K562 (cell line): ENCODE results near the gene CACNA1S. TPM values are rescaled to one million over a fixed set of nuclear protein-coding genes. Genes with fewer than 3 reads are reported as not detected.

Experiments used
- CHD1 ChIP-seq: fragments of 200-600 bp; sonication (generic); IDR thresholded peaks from one replicate; pipeline ENCODE4 v1.6.1; 2012; ENCODE audit warnings: mild to moderate bottlenecking, moderate library complexity, low read length, inconsistent platforms
- DNMT1 ChIP-seq: fragments of 450-650 bp; IDR thresholded peaks from 2 replicates; pipeline ENCODE4 v1.6.1; 2016; ENCODE audit warnings: antibody characterized with exemption, mild to moderate bottlenecking
- ETV1 ChIP-seq: fragments of 450-650 bp; conservative IDR thresholded peaks from 2 replicates; pipeline ENCODE4 v1.6.1; 2016; ENCODE audit warnings: missing genetic modification characterization, control low read depth, low read depth, missing compliant biosample characterization
- FOXJ3 ChIP-seq: sonication (generic); formaldehyde crosslinking; IDR thresholded peaks from 2 replicates; pipeline ENCODE4 v1.4.0; 2020; ENCODE audit warnings: mild to moderate bottlenecking, missing genetic modification reagents
- MTF1 ChIP-seq: fragments of 250-450 bp; sonication (Bioruptor Pico); IDR thresholded peaks from 2 replicates; pipeline ENCODE4 v1.9.0; 2021; ENCODE audit warnings: moderate library complexity, mild to moderate bottlenecking, inconsistent platforms, borderline replicate concordance
- PPARD ChIP-seq: fragments of 250-450 bp; sonication (Bioruptor Pico); IDR thresholded peaks from 2 replicates; pipeline ENCODE4 v1.8.0; 2022; ENCODE audit warnings: inconsistent platforms, mild to moderate bottlenecking, moderate library complexity
- RB1 ChIP-seq: fragments of 450-650 bp; IDR thresholded peaks from 2 replicates; pipeline ENCODE4 v1.6.1; 2017; ENCODE audit warnings: low read depth, mild to moderate bottlenecking
- RBFOX2 ChIP-seq: fragments of 200-400 bp; formaldehyde crosslinking; IDR thresholded peaks from 2 replicates; pipeline ENCODE4 v1.6.1; 2017; ENCODE audit warnings: low read depth, mild to moderate bottlenecking, low read length, moderate library complexity
- RFX5 ChIP-seq: IDR thresholded peaks from 2 replicates; pipeline ENCODE4 v1.6.1; 2011; ENCODE audit warnings: low read depth, mild to moderate bottlenecking, improper control_type of control experiment, low read length
- SIX5 ChIP-seq, 2 experiments: IDR thresholded peaks; 2 replicates each; pipeline ENCODE4 v1.6.1; 2011; ENCODE audit warnings: low read length in 2 of 2, borderline replicate concordance in 1 of 2, low read depth in 1 of 2, mild to moderate bottlenecking in 1 of 2, moderate library complexity in 1 of 2; ENCODE audit not compliant: insufficient read depth in 1 of 2
- ZEB2 ChIP-seq: fragments of 450-650 bp; IDR thresholded peaks from 2 replicates; pipeline ENCODE4 v1.6.1; 2016
- ZNF77 ChIP-seq: fragments of 250-450 bp; sonication (Bioruptor Pico); IDR thresholded peaks from 2 replicates; pipeline ENCODE4 v1.5.0; 2020
- polyA plus RNA-seq, 8 experiments: library from polyadenylated mRNA; depleted of rRNA in 4 of 8; stranded (reverse) in 5 of 8; unstranded in 3 of 8; fragments of >200 nt; fragmentation: Nextera tagmentation in 2 of 8; fragmentation: Illumina TruSeq in 1 of 8; extraction: Ambion mirVana in 2 of 8; extraction: Trizol in 1 of 8; gene quantifications; 2 replicates each; pipeline versions ENCODE4 v1.2.1 to v1.2.3, GENCODE V29; 2011 to 2014; ENCODE audit warnings: inconsistent platforms in 1 of 8, missing spikeins in 1 of 8
- total RNA-seq, 7 experiments: library from RNA; depleted of rRNA in 6 of 7; stranded (reverse); fragments of >200 nt in 6 of 7; fragmentation: Illumina TruSeq in 2 of 7; extraction: Trizol in 2 of 7; gene quantifications; 2 replicates each; pipeline versions ENCODE4 v1.2.1 to v1.2.3, GENCODE V29; 2011 to 2021; ENCODE audit warnings: low replicate concordance in 1 of 7
- TF ChIP-seq, protein P1 (sequence below): sonication (generic); formaldehyde crosslinking; IDR thresholded peaks from 2 replicates; pipeline ENCODE4 v1.8.0; 2023; ENCODE audit warnings: missing genetic modification reagents, mild to moderate bottlenecking, borderline replicate concordance

Gene CACNA1S
- total and polyA plus RNA-seq, 9 of the 15 experiments (the other 6 are each of a cell fraction or from before 2014, with no cell fraction given), result not detected

DNA sequence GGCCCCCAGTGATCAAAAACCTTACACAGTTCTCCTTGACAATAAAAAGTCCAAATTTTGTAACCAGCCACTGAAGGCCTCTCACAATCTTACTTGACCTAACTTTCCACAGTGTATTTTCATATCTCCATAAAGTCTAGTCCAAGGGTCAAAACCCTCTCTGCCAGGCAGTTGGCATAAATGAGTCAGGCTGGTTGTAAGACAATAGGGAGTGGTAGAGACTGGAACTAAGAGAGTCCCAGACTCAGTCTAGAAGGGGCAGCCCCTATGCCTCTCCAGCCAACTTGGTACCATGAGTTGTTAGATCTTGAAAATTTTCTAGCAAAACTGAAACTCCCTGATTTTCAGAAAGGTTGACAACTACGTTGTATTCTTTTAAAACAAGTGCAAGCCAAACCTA, 109.7 kb downstream of the CACNA1S start (continued):
- TF ChIP-seq, protein P1, sequence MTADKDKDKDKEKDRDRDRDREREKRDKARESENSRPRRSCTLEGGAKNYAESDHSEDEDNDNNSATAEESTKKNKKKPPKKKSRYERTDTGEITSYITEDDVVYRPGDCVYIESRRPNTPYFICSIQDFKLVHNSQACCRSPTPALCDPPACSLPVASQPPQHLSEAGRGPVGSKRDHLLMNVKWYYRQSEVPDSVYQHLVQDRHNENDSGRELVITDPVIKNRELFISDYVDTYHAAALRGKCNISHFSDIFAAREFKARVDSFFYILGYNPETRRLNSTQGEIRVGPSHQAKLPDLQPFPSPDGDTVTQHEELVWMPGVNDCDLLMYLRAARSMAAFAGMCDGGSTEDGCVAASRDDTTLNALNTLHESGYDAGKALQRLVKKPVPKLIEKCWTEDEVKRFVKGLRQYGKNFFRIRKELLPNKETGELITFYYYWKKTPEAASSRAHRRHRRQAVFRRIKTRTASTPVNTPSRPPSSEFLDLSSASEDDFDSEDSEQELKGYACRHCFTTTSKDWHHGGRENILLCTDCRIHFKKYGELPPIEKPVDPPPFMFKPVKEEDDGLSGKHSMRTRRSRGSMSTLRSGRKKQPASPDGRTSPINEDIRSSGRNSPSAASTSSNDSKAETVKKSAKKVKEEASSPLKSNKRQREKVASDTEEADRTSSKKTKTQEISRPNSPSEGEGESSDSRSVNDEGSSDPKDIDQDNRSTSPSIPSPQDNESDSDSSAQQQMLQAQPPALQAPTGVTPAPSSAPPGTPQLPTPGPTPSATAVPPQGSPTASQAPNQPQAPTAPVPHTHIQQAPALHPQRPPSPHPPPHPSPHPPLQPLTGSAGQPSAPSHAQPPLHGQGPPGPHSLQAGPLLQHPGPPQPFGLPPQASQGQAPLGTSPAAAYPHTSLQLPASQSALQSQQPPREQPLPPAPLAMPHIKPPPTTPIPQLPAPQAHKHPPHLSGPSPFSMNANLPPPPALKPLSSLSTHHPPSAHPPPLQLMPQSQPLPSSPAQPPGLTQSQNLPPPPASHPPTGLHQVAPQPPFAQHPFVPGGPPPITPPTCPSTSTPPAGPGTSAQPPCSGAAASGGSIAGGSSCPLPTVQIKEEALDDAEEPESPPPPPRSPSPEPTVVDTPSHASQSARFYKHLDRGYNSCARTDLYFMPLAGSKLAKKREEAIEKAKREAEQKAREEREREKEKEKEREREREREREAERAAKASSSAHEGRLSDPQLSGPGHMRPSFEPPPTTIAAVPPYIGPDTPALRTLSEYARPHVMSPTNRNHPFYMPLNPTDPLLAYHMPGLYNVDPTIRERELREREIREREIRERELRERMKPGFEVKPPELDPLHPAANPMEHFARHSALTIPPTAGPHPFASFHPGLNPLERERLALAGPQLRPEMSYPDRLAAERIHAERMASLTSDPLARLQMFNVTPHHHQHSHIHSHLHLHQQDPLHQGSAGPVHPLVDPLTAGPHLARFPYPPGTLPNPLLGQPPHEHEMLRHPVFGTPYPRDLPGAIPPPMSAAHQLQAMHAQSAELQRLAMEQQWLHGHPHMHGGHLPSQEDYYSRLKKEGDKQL (CRISPR knock-in tag), result no peak
- TF ChIP-seq ZNF77 (CRISPR knock-in tag) (no peak), ZEB2 (no peak), RBFOX2 (no peak), ETV1 (tag) (no peak), CHD1 (no peak), MTF1 (CRISPR knock-in tag) (no peak), PPARD (no peak), RB1 (no peak), SIX5 (IDR thresholded peaks at IDR 0.05; ENCODE audit: borderline replicate concordance in 1 of 2, insufficient read depth in 1 of 2, low read depth in 1 of 2, low read length in 2 of 2) (no peak), RFX5 (no peak), FOXJ3 (CRISPR knock-in tag) (no peak), DNMT1 (no peak)
- TF ChIP-seq, all 486 proteins: peak for 0
